ENCODE data around the gene RFNG. TPM values are rescaled to one million over a fixed set of nuclear protein-coding genes. Genes with fewer than 3 reads are reported as not detected.

RFNG gene
- total RNA-seq, 2 experiments from 2014 or later: 19.4 to 20.8 TPM

DNA sequence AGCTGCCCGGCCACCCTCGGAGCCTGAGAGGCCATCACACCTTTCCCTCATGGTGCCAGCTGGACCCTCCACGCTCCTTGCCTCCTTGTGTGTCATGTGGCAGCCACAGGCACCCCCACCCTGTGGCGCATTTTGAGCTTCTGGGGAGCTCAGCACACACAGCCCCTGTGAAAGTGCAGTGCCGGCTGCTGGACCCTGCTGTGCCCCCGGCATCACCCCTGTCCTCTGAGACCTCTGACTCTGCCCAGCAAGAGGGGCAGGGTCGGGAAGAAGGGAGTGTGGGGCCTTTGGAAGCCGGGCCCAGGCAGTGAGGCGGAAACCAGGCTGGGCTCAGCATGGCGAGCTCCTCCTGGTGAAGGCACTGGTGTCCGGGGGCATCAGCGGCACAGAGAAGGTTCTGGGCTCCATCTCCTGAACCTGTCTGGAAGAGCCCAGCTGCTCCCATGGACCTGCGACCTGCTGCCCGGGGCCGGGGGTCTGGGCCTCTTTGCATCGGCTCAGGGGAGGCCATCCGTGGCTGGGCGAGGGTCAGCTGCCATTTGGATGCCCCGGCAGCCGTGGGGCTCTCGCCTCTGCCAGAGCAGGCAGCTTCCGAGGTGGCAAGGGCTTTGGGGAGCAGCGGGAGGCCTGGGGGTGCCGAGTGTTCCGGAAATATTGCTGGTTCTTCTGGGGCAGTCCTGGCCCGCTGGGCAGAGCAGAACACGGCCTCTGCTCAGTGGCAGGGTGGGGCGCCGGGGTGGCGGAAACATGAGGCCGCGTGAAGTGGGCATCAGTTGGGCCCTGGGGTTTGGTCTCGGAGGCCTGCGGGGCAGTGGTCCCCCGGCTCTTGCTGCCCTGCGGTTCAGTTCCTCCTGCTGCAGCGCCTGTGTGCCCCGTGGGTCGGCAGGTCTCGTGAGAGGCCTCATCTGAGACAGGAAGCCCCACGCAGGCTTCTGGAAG is 46.8 kb downstream of the RFNG start:
- CTCF ChIA-PET: interaction anchor here (0.9 kb wide), 1 partner anchor 15 kb away, joined by 3 read pairs; no protein-coding TSS in a partner anchor
- POLR2A ChIA-PET: interaction anchor here (0.6 kb wide), 1 partner anchor 62 kb away, joined by 6 read pairs; no protein-coding TSS in a partner anchor
- no peaks in the 10 kb centered on the region for H3K9me3 Mint-ChIP-seq (ENCODE audit: insufficient read depth)
- H3K27me3 Mint-ChIP-seq (ENCODE audit: low read depth): no peaks in the 10 kb centered on the region
- no peak for ATAC-seq
- H3K27ac Mint-ChIP-seq: no peak overlapping the region
- peaks cover 9% of the 10 kb centered on the region for H3K4me1 Mint-ChIP-seq (ENCODE audit: low read depth)
- no peak overlapping the region for H3K4me3 Mint-ChIP-seq
- DNase-seq: no peak
- H3K36me3 Mint-ChIP-seq (ENCODE audit: low read depth): no peaks in the 10 kb centered on the region

DNA sequence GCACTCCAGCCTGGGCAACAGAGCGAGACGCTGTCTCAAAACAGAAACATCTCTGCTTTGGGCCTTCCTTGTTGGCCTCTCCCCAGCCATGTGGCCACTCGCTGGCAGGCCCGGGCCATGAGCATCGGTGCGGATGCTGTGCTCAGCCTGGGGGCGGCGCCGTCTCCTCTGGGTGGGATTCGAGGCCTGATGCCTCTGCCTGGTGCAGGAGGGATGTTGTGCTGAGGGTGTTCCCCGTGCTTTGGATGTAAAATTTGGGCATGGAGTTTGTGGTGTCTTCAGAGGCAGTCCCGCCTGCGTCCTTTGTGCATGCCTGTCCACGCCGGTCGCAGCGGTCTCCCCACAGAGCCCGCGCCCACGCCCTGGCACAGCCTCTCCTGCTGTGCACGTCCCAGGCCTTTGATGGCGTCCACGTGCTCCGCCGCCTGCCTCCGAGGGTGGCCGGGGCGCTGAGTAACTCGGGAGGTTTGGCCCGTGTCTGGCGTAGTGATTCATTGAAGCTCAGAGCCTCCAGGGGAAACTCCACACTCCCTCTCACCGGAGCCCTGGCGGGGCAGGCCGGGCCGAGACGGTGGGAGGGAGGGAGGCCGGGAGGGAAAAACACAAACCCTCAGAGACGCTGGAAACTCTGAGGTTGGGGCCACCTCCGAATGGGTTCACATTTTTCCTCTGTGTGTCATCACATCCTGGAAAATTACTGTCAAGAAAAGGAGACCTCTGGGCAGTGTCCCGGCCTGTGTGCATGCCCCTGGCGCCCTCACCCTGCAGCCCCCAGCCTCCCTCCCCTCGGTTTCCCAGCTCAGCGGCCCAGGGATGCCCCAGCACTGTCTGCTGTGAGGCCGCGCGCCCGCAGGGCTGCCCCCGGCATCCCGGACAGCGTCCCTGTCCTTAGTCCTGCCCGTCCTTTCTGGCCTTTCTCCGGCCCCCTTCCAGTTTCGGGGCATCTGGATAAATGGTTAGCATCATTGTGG is 47.9 kb downstream of the RFNG start:
- DNase-seq (no peak), ATAC-seq (no peak)
- ChIA-PET CTCF (interaction anchor here (0.9 to 1.1 kb wide), 2 partner anchors 16 to 44 kb away, joined by 3 read pairs; no protein-coding TSS in a partner anchor), POLR2A (interaction anchor here (0.6 kb wide), 1 partner anchor 63 kb away, joined by 6 read pairs; no protein-coding TSS in a partner anchor)
- Mint-ChIP-seq H3K27me3 (ENCODE audit: low read depth) (no peaks in the 10 kb centered on the region), H3K4me1 (ENCODE audit: low read depth) (peaks cover 2% of the 10 kb centered on the region), H3K36me3 (ENCODE audit: low read depth) (no peaks in the 10 kb centered on the region), H3K9me3 (ENCODE audit: insufficient read depth) (no peaks in the 10 kb centered on the region), H3K27ac (no peak overlapping the region), H3K4me3 (no peak overlapping the region)

DNA sequence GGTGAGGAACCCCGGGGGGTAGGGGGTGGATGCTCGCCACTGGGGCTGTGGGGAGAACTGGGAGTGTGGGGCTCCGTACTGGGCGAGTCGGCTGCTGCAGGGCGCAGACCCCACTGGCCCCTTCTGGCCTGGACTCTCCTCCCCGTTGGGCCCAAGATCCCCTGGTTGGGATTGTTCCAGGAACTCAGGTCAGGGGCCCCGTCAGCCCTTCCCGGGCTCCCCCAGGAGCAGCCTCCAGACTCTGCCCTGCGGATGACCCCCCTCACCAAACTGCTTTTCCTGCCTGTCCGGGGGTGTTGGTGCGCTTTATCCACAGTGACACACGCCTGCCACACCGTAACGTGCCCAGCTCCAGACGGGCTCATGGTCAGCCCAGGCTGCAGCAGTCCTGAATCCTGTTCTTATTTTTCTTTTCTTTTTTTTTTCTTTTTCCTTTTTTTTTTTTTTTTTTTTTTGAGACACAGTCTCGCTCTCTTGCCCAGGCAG is 50.0 kb downstream of the RFNG start:
- DNase-seq: no peak
- POLR2A ChIA-PET: no interaction called here
- ATAC-seq: no peak
- no peak overlapping the region for H3K27ac Mint-ChIP-seq
- no peak overlapping the region for H3K4me3 Mint-ChIP-seq
- no peaks in the 10 kb centered on the region for H3K27me3 Mint-ChIP-seq (ENCODE audit: low read depth)
- CTCF ChIA-PET: no interaction called here
- no peaks in the 10 kb centered on the region for H3K36me3 Mint-ChIP-seq (ENCODE audit: low read depth)
- no peaks in the 10 kb centered on the region for H3K9me3 Mint-ChIP-seq (ENCODE audit: insufficient read depth)
- no peaks in the 10 kb centered on the region for H3K4me1 Mint-ChIP-seq (ENCODE audit: low read depth)

- ATAC-seq (no peak), DNase-seq (no peak)
- ChIA-PET CTCF (no interaction called here), POLR2A (no interaction called here)
- no peak overlapping the region for H3K27ac Mint-ChIP-seq
- no peak overlapping the region for H3K4me3 Mint-ChIP-seq
- no peaks in the 10 kb centered on the region for H3K36me3 Mint-ChIP-seq (ENCODE audit: low read depth)
- H3K27me3 Mint-ChIP-seq (ENCODE audit: low read depth): no peaks in the 10 kb centered on the region
- no peaks in the 10 kb centered on the region for H3K4me1 Mint-ChIP-seq (ENCODE audit: low read depth)
- H3K9me3 Mint-ChIP-seq (ENCODE audit: insufficient read depth): no peaks in the 10 kb centered on the region
Observed at GRCh38 chr17:82000803-82001570, 50.6 kb downstream of the RFNG start.

- no peak for ATAC-seq
- no peaks in the 10 kb centered on the region for H3K36me3 Mint-ChIP-seq (ENCODE audit: low read depth)
- no peaks in the 10 kb centered on the region for H3K9me3 Mint-ChIP-seq (ENCODE audit: insufficient read depth)
- H3K4me3 Mint-ChIP-seq: no peak overlapping the region
- no peaks in the 10 kb centered on the region for H3K27me3 Mint-ChIP-seq (ENCODE audit: low read depth)
- ChIA-PET POLR2A (no interaction called here), CTCF (no interaction called here)
- no peaks in the 10 kb centered on the region for H3K4me1 Mint-ChIP-seq (ENCODE audit: low read depth)
- no peak overlapping the region for H3K27ac Mint-ChIP-seq
- DNase-seq: no peak
Observed at GRCh38 chr17:81999976-82000802, 51.4 kb downstream of the RFNG start.

- ChIA-PET POLR2A (no interaction called here), CTCF (no interaction called here)
- no peaks in the 10 kb centered on the region for H3K4me1 Mint-ChIP-seq (ENCODE audit: low read depth)
- H3K27ac Mint-ChIP-seq: no peak overlapping the region
- DNase-seq: no peak
- no peaks in the 10 kb centered on the region for H3K27me3 Mint-ChIP-seq (ENCODE audit: low read depth)
- ATAC-seq: no peak
- no peaks in the 10 kb centered on the region for H3K9me3 Mint-ChIP-seq (ENCODE audit: insufficient read depth)
- H3K36me3 Mint-ChIP-seq (ENCODE audit: low read depth): no peaks in the 10 kb centered on the region
- H3K4me3 Mint-ChIP-seq: no peak overlapping the region
Observed at GRCh38 chr17:81999587-81999975, 52.0 kb downstream of the RFNG start.

DNA sequence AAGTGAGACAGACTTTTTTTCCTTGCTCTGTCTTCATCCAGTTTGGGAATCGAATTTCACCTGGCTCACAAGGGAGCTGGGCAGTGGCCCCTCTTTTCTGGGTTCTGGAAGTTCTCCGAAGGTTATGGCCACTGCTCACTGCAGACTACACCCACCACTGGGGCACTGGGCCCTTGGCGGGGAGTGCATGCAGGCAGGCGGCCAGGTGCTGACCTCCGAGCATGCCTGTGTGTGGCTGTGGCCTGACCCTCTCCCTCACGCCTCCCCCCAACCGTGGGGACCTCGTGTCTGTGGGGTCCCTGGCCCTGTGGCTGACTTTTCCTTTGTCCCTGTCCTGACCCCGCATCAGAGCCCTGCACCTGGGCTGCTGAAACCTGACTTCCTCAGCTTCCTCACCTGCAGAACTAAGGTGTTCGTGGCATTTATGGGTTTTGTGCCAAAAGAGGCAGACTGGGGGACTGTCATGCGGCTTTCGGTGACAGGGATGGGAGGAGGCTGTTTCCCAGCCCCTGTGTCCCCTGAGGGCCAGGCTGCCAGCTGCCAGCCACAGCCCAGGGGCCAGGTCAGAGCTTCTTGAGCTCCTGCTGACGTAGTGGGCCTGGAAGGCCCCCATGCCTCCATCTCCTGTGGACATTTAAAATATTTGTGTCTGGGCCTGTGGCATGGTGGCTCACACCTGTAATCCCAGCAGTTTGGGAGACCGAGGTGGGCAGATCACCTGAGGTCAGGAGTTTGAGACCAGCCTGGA is 52.7 kb downstream of the RFNG start:
- ATAC-seq: no peak
- no peaks in the 10 kb centered on the region for H3K27me3 Mint-ChIP-seq (ENCODE audit: low read depth)
- no peak overlapping the region for H3K27ac Mint-ChIP-seq
- H3K36me3 Mint-ChIP-seq (ENCODE audit: low read depth): no peaks in the 10 kb centered on the region
- DNase-seq: no peak
- H3K9me3 Mint-ChIP-seq (ENCODE audit: insufficient read depth): no peaks in the 10 kb centered on the region
- CTCF ChIA-PET: no interaction called here
- POLR2A ChIA-PET: interaction anchor here (0.6 kb wide), 1 partner anchor 44 kb away, joined by 4 read pairs; no protein-coding TSS in a partner anchor
- no peaks in the 10 kb centered on the region for H3K4me1 Mint-ChIP-seq (ENCODE audit: low read depth)
- no peak overlapping the region for H3K4me3 Mint-ChIP-seq

GRCh38 chr17:81998212-81998611 is 53.4 kb downstream of the RFNG start:
- Mint-ChIP-seq H3K27ac (no peak overlapping the region), H3K4me1 (ENCODE audit: low read depth) (no peaks in the 10 kb centered on the region), H3K36me3 (ENCODE audit: low read depth) (no peaks in the 10 kb centered on the region), H3K9me3 (ENCODE audit: insufficient read depth) (no peaks in the 10 kb centered on the region), H3K4me3 (no peak overlapping the region), H3K27me3 (ENCODE audit: low read depth) (no peaks in the 10 kb centered on the region)
- DNase-seq: no peak
- CTCF ChIA-PET: no interaction called here
- POLR2A ChIA-PET: no interaction called here
- ATAC-seq: no peak
